ENCODE results near the gene PRKAA2. TPM values are rescaled to one million over a fixed set of nuclear protein-coding genes. Genes with fewer than 3 reads are reported as not detected.
A peak's percentile ranks its signal among the peaks of the same experiment; 100 is the strongest.

The PRKAA2 gene
- total and polyA plus RNA-seq, 2 donors (not counting 3 experiments of a cell fraction or from before 2014, with no cell fraction given), result 0.32 to 1.2 TPM

GRCh38 chr1:56638248-56638647 is 6.9 kb upstream of the PRKAA2 start:
- Histone ChIP-seq H2AFZ (ENCODE audit: low read depth, low read length) (no peak overlapping the region), H3K27ac (ENCODE audit: insufficient read depth, low read depth, low read length) (no peak overlapping the region), H3K79me2 (ENCODE audit: control insufficient read depth, insufficient read depth, low read length) (no peaks in the 10 kb centered on the region), H3K4me1 (ENCODE audit: control insufficient read depth, extremely low read depth, insufficient read depth, low read length) (no peaks in the 10 kb centered on the region), H3K9ac (replicated peaks; ENCODE audit: extremely low read depth, insufficient read depth, low read length) (no peak overlapping the region), H3K9me3 (replicated peaks; ENCODE audit: control insufficient read depth, insufficient read depth, low read length) (no peaks in the 10 kb centered on the region), H3K4me2 (ENCODE audit: insufficient read depth, low read length) (no peak overlapping the region), H3K4me3 (replicated peaks in 1 of 3; ENCODE audit: insufficient read depth in 1 of 3, low read depth in 1 of 3, low read length in 3 of 3) (no peak overlapping the region), H3K27me3 (ENCODE audit: control insufficient read depth in 2 of 2, insufficient read depth in 2 of 2, low read length in 2 of 2) (no peaks in the 10 kb centered on the region), H3K9me1 (replicated peaks; ENCODE audit: control insufficient read depth, extremely low read depth, insufficient read depth, low read length) (no peaks in the 10 kb centered on the region), H4K20me1 (replicated peaks; ENCODE audit: control insufficient read depth, extremely low read depth, insufficient read depth, low read length) (no peaks in the 10 kb centered on the region), H3K36me3 (ENCODE audit: control insufficient read depth in 2 of 2, extremely low read depth in 1 of 2, insufficient read depth in 2 of 2, low read length in 2 of 2) (no peaks in the 10 kb centered on the region)
- intact Hi-C loops (cut with micrococcal nuclease) (no loop called here), dilution Hi-C loops (cut with MboI; ENCODE audit: extremely low pct_ligation_motif_present, low sequenced_read_pairs) (no loop called here)
- no peak for FAIRE-seq
- no peak for DNase-seq (ENCODE audit: low read depth, low spot score)
- ChIA-PET CTCF (no interaction called here), POLR2A (no interaction called here)
- TF ChIP-seq FOS (IDR thresholded peaks at IDR 0.05; ENCODE audit: borderline replicate concordance, insufficient read depth, low read length), result no peak
- no TSS peak for BruUV-seq (replicated peaks)

- no peak for TF ChIP-seq POLR2A (IDR thresholded peaks at IDR 0.05; ENCODE audit: low read depth, low read length)
- TF ChIP-seq POLR2AphosphoS5 (IDR thresholded peaks at IDR 0.05; ENCODE audit: insufficient read depth, low read depth, low read length), result no peak
- TF ChIP-seq GATA2 (IDR thresholded peaks at IDR 0.05; ENCODE audit: insufficient read depth, insufficient read length, low read depth, low read length), result no peak
- TF ChIP-seq CTCF (IDR thresholded peaks at IDR 0.05; ENCODE audit: extremely low read depth in 1 of 2, insufficient read depth in 1 of 2, low read depth in 1 of 2, low read length in 2 of 2), result no peak
- TF ChIP-seq JUN (IDR thresholded peaks at IDR 0.05; ENCODE audit: borderline replicate concordance, insufficient read depth, insufficient read length, low read depth), result no peak
- no peak for TF ChIP-seq MAX (IDR thresholded peaks at IDR 0.05; ENCODE audit: insufficient read depth, insufficient read length)
- no peak for TF ChIP-seq FOS (IDR thresholded peaks at IDR 0.05; ENCODE audit: borderline replicate concordance, insufficient read depth, low read length)
- H4K20me1 ChIP-seq (replicated peaks; ENCODE audit: control insufficient read depth, extremely low read depth, insufficient read depth, low read length), result no peaks in the 10 kb centered on the region
- no peak overlapping the region for H3K9ac ChIP-seq (replicated peaks; ENCODE audit: extremely low read depth, insufficient read depth, low read length)
- H3K27me3 ChIP-seq (ENCODE audit: control insufficient read depth in 2 of 2, insufficient read depth in 2 of 2, low read length in 2 of 2), result no peaks in the 10 kb centered on the region
- H3K9me1 ChIP-seq (replicated peaks; ENCODE audit: control insufficient read depth, extremely low read depth, insufficient read depth, low read length), result no peaks in the 10 kb centered on the region
- DNase-seq (ENCODE audit: low read depth, low spot score), result no peak
- no peak overlapping the region for H3K4me2 ChIP-seq (ENCODE audit: insufficient read depth, low read length)
- dilution Hi-C loops (cut with MboI; ENCODE audit: extremely low pct_ligation_motif_present, low sequenced_read_pairs) (no loop called here), intact Hi-C loops (cut with micrococcal nuclease) (no loop called here)
- H3K9me3 ChIP-seq (replicated peaks; ENCODE audit: control insufficient read depth, insufficient read depth, low read length), result no peaks in the 10 kb centered on the region
- peaks cover 7% of the 10 kb centered on the region for H3K4me1 ChIP-seq (ENCODE audit: control insufficient read depth, extremely low read depth, insufficient read depth, low read length)
- H3K4me3 ChIP-seq (replicated peaks in 1 of 3; ENCODE audit: insufficient read depth in 1 of 3, low read depth in 1 of 3, low read length in 3 of 3), result no peak overlapping the region
- ChIA-PET CTCF (no interaction called here), POLR2A (no interaction called here)
- no peaks in the 10 kb centered on the region for H3K79me2 ChIP-seq (ENCODE audit: control insufficient read depth, insufficient read depth, low read length)
- BruUV-seq (replicated peaks), result no TSS peak
- H3K36me3 ChIP-seq (ENCODE audit: control insufficient read depth in 2 of 2, extremely low read depth in 1 of 2, insufficient read depth in 2 of 2, low read length in 2 of 2), result no peaks in the 10 kb centered on the region
- FAIRE-seq, result peak; percentile 46
- no peak overlapping the region for H3K27ac ChIP-seq (ENCODE audit: insufficient read depth, low read depth, low read length)
- no peak overlapping the region for H2AFZ ChIP-seq (ENCODE audit: low read depth, low read length)
Observed at GRCh38 chr1:56639211-56639610, 5.9 kb upstream of the PRKAA2 start.
